HG03060 (cell line): ENCODE measurements around the gene IQSEC3.
"Not testable (repeated sequence)": the region's sequence is repeated elsewhere in the genome, so short reads cannot be mapped to it uniquely, and the experiment has no call there.

Experiments
- ATAC-seq: cut with Tn5 transposase; IDR thresholded peaks from one replicate; pipeline ENCODE4 v1.9.1; 2021; ENCODE audit warnings: low read depth, moderate number of reproducible peaks; ENCODE audit not compliant: unreplicated experiment

The IQSEC3 gene

DNA sequence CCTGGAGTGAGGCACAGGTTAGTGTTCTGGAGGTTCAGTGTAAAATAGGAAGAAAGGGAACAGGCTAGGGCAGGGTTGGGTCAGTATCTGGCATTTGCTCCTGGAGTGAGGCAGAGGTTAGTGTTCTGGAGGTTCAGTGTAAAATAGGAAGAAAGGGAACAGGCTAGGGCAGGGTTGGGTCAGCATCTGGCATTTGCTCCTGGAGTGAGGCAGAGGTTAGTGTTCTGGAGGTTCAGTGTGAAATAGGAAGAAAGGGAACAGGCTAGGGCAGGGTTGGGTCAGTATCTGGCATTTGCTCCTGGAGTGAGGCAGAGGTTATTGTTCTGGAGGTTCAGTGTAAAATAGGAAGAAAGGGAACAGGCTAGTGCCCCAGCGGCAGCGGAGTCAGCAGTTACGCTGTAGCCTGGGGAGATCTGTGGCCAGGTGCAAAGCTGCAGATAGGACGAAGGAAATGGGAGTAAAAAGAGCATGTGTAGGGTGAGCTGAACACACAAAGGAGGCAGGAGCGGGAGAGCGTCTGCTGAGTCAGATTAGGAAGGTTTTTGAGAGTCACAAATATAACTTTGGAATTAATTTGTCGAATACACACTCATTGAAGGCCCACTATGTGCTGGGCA is 67.2 kb downstream of the IQSEC3 start:
- ATAC-seq = not testable (repeated sequence)

DNA sequence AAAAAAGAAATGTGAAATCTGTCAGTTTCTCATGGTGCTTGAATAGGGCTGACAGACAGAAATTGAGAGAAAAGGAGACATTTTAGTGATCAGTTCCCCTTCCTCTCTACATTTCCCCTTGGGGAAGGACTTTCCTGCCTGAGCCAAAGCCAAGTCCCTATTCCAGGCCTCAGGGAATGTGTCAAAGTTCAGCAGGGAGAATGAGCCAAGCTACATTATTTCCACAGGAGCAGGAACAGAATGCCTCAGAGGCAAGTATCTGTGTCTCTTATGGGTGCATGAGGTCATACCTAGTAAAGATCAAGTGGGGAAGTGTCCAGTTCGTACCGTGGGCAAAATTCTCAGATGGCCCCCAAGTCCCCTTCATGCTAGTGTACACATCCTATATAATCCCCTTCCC is 68.6 kb downstream of the IQSEC3 start:
- ATAC-seq = no peak

DNA sequence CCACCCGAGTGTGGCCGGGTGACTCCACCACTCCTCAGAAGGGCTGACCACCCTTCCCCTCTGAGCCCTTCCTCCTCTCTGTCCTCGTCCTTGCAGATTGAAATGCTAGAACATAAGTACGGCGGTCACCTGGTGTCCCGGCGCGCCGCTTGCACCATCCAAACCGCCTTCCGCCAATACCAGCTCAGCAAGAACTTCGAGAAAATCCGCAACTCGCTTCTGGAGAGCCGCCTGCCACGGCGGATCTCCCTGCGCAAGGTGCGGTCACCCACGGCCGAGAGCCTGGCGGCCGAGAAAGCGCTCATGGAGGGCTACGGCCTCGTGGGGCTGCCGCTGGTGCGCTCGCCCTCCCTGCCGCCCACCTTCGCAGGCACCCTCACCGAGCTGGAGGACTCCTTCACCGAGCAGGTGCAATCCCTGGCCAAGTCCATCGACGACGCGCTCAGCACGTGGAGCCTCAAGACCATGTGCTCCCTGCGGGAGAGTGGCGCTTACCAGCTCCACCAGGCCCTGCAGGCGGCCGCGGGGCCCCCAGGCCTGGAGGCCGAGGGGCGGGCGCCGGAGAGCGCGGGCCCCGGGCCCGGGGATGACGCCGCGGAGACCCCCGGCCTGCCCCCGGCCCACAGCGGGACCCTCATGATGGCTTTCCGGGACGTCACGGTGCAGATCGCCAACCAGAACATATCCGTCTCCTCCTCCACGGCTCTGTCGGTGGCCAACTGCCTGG is 71.8 kb downstream of the IQSEC3 start:
- ATAC-seq = no peak

DNA sequence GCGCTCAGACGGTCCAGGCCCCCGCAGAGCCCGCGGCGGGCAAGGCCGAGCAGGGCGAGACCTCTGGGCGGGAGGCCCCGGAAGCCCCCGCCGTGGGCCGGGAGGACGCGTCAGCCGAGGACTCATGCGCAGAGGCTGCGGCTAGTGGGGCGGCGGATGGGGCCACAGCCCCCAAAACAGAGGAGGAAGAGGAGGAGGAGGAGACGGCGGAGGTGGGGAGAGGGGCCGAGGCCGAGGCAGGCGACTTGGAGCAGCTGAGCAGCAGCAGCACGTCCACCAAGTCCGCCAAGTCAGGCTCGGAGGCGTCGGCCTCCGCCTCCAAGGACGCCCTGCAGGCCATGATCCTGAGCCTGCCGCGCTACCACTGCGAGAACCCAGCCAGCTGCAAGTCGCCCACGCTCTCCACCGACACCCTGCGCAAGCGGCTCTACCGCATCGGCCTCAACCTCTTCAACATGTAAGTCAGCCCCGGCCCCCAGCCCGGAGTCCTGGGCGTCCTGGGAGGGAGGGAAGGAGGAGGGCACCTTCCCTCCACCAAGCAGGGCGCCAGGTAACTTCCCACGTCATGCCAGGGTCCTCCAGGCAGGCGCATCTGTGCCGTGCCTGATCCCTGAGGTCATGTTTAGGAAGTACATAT is 72.4 kb downstream of the IQSEC3 start:
- ATAC-seq = no peak

DNA sequence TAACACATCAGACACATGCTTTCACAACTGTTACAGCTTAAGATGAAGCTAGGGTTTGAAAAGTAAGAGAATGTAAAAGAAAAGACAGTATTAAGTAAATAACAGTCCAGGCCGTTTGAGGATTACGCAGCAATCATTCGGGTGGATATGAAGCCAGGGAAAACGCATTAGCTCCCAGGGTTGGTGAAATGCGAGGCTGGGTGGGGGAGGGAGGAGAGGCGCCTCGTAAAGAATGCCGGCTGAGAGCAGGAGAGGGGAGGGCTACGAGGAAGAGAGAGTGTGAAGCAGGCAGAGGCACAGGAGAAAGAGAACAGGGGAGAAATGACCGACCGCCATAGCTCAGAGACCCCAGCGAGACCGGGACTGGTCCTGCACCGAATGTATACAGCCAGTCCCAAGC is 73.0 kb downstream of the IQSEC3 start:
- ATAC-seq = no peak

DNA sequence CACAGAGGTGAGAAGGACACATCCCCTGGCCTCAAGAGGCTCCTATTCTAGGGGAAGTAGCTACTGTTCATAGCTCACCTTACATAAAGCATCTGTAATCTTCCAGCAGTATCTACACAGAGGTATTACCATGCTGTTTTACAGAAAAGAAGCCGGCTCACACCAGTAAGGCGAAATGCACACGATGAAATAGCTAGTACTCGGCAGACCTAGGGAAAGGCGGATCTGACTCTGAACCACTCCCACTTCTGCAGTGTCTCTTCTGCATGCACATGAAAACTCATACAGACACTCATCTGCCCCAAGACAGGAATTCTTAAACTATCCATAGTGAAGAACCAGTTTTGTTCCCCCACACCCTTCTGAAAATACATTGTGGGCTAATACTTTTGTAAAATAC is 73.6 kb downstream of the IQSEC3 start:
- no peak for ATAC-seq

DNA sequence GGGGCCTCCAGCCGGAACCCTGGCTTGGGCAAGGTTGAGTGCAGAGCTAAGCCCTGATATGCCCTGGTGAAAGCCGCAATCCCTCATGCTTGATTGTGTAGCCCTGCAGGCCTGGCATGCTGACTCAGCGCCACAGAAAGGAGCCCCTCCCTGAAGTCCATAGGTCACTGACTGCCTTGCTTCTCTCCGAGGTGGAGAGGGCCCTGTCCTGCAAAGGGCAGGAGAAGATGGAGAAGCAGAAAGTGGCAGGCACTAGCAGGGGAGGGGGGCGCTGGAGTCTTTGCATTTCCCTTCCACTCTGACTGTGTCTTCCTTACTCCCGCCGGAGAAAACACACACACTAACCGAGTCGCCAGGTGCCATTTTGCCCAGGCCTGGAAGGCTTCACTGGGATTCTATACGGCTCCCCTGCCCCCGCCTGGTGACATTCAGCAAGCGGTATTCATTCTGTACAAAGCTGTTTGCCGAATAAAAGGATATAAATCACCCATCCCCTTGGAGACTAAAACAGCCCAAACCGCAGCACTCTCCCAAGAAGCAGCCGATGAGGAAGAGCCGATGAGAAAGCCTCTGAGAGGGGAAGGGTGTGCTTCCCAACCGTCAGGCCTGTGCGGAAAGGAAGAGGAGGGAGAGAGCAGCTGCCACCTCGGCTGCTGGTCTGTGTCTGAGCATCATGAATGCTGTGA is 77.5 kb downstream of the IQSEC3 start:
- no peak for ATAC-seq

DNA sequence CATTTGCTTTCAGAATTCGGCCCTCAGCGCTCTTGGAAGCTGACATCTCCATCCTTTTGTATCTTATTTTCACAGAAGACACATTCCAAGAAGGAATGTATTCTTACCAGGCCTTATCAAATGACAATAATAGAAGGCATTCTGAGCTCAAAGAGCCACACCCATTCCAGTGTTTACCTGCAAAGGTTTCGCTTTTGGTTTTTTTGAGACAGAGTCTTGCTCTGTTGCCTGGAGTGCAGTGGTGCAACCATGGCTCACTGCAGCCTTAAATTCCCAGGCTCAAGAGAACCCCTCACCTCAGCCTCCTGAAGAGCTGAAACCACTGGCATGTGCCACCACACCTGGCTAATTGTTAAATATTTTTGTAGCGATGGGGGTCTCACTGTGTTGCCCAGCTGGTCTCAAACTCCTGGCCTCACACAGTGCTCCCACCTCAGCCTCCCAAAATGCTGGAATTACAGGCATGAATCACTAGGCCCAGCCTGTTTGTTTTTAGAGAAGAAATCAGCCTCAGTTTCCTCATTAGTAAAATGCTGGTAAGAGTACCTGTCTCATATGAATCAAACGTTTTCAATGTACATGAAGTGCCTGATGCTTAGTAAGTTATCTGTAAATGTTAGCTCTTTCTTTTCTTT is 78.2 kb downstream of the IQSEC3 start:
- no peak for ATAC-seq

DNA sequence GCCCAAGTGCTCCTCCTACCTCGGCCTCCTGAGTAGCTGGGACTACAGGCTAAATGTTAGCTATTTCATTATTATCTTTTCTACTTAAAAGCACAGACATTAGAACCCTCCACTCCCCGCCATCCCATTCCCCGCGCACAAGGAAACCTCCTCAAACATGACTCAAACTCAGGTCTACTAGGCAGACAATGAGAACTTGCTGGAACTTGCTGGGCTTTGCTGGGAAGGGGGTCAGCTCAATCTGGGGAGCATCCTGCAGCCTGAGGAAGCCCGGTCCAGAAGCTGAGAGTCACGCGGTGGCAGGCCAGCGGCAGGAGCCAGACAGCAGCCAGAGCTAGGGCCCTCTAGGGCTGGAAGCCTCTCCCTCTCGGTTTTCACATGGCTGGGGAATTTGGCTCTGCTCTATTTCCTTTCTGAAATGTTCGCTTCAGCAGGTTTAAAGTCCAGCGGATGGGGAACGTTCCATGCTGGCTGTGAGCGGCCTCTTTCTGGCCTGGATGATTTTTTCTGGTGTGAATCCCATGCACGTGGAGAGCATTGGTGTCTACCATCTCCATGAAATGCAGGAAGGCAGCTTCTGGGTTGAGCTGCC is 78.9 kb downstream of the IQSEC3 start:
- no peak for ATAC-seq

DNA sequence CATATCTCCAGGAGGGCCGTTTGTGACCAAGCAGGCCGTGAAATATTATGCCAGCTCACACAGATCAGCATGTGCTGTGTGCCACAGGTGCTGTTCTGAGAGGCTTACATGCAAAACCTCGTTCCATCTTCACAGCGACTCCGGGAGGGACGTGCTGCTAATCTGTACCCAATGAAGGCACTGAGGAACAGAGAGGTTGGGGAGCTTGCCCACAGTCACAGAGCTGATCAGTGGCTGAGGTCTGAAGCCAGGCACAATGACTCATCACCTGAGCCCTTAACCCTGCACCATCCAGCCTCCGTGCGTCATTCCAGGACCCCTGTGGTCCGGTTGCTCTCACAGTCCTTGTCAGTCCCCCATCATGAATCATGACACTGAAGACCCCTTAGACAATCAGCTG is 80.7 kb downstream of the IQSEC3 start:
- ATAC-seq = no peak

DNA sequence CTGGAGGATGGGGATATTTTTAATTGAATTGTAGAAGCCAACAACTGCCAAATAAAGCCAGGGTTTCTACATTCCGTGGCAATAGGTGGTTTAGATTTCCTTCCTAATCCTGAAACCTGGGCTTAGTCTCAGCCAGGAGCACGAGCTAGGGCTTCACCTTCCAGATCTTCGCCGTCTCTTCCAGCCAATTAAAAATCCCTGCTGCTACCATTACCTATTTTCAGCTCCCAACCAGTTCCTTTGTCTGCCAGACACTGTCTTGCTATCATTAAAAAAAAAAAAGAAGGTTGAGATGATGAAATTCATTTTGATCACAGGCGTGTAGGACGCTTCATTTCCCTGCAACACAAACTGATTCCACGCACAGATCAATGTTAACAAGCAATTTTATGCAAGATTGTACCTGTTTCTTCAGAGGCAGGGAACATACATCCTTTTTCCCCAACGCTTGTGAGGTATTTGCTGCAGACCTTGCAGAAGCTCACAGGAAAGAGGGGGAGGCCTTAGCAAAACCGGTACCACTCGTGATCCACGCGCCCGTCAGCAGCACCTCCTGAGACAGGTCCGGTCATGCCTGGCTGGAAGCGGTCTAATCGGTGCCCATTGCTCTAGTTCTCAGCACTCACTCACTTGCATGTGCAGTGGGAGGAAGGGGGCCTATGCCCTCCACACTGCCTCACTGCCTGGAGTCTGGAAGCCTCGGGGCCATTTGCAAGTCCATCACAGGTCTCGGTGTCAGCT is 82.3 kb downstream of the IQSEC3 start:
- ATAC-seq = no peak

DNA sequence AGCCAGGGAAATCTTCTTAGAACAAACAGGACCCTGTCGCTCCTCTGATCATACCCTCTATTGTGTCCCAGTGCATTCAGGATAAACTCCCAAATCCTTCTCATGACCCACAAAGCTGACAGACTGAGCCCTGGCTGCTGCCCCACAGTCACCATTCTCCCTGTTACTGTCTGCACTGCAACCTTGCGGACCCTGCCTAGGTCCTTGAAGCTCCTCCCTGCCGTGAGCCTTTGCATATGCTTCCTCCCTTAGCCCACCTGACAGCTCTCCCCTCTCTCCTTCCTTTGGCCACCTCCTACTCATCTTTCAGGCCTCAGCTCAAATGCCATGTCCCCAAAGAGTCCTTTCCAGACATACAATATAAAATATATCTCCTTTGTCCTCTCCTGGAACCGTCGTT is 85.0 kb downstream of the IQSEC3 start:
- ATAC-seq = no peak

DNA sequence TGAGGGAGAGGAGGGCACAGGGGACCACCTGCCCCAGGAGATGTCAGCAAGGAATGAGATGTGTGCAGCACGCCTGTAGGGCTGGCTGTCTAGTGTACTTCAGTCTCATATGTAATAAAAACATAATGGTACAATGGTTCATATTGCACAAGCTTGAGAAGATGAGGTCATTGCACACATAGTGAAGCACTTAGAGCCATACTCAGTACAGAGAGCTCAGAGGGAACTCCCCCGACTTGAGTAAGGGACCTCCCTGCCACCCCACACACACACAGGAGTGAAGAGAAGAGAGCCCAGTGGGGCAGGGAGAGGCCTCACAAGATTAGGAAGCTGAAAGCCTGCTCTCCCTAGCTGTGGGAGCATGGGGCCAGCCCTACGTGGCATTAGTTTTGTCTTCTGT is 85.9 kb downstream of the IQSEC3 start:
- ATAC-seq = no peak

DNA sequence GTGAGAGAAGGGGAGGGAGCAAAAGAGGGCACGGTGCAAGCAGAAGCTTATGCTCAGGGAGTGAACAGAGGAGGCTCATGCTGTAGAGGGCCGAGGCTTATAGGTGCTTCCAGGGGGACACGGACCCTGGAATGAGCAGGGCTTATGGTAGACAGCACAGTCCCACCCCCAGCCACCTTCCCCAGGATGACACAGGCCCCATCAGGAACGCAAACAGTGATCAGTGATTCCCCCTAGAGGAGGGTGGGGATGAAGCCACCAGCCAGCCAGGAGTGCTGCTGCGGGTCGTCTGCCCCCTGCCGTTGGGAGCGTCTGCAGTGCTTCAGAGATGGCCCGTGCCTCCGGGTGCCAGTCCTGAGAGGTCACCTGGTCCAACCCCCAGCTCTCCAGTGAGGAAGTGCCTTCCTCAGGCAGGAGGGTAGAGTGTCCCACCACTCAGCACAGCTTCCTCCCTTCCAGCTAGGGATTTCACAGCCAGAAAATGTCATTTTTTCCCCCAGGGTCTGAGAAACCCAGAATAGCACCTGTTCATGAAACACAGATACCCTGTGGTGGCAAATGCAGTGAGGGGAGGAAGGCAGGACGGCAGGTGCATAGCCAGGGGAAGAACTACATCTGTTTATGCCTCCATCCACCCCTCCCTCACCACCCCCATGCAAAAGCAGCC is 86.6 kb downstream of the IQSEC3 start:
- no peak for ATAC-seq

DNA sequence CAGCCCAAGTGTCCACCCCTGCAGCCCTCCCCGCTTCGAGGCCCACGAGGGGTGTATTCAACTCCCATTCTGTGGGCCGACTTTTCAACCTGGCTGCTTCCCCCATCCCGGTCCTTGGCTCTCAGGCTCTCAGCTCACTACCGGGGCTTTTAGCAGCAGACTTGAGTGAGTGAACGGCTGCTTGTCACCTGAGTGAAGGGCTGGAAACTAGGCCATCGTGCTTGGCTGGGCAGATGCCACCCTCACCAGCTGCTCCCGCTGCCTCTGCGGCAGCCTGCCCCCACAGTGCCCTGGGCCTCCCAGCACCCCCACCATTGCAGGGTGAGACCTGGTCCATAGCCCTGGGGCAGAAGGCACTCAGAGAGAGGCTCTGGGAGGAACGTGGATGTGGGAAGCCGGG is 87.5 kb downstream of the IQSEC3 start:
- ATAC-seq = no peak

DNA sequence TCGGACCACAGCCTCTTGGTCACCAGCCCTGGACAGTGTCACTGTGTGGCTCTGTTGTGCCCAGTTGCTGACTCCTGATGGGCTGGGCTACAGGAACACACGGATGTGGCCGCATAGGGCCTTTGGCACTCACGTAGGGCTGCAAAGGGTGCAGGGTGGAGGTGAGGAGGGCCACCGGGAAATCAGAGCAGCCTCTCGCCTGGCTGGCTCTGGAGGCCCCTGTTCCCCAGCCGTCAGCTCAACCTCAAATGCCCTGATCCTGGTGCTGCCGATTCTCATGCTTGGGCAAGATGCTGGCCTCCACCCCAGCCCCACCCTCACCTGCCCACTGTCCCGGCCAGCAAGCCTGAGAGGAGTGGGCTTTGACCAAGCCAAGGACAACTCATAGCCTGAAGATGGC is 88.4 kb downstream of the IQSEC3 start:
- ATAC-seq = no peak

DNA sequence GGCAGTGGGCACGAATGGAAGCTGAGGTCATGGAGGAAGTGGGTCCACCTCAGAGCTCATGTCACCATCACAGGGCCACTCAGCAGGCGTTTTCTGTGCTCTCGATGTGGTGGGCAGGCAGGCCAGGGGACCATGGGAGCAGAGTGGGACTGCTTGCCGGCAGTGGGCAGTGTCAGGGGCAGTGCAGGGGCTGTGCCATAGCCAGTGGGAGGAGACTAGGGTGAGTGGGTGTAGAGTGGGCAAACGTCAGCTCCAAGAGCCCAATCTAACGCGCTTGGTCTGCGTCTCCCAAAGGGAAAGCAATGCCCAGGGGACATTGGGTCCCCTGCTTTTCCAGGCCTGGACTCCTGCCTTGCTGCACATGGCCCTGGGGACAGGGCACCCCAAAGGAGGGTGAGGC is 89.1 kb downstream of the IQSEC3 start:
- no peak for ATAC-seq

DNA sequence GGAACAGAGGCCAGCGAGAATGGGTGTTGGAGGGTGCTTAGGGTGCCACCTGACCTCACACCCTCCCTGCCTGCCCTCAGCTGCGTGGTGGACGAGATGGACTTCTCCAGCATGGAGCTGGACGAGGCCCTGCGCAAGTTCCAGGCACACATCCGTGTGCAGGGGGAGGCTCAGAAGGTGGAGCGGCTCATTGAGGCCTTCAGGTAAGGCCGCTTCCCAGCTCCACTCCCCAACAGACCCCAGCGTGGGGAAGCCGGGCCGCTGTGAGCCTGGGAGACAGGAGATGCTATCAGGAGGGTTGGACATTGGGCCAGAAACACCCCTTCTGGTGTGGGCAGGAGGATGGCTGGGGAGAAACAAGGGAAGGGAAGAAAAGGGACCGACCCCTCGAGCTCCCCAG is 90.4 kb downstream of the IQSEC3 start:
- ATAC-seq = no peak

DNA sequence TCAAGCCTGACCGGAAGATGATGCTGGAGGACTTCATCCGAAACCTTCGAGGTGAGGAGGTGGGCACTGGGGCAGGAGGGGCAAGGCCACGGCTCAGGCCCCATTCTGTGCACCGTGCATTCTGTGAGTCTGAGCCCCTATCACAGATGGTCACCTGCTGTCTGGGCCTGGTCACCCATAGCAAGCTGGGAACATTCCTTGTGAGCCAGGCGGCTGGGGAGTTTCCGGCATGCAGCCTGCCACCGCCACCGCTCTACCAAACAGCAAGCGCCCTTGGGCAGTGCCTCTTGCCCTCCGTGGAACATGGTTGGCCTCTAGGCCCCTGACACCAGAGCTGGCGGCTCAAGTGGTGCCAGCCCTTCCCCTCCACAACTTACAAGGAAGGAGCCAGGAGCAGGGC is 91.1 kb downstream of the IQSEC3 start:
- ATAC-seq = no peak
